GM10266 (cell line): Measurements from ENCODE around the gene AGAP5.
A peak's percentile ranks its signal among the peaks of the same experiment; 100 is the strongest.
"Not testable (repeated sequence)": the region's sequence is repeated elsewhere in the genome, so short reads cannot be mapped to it uniquely, and the experiment has no call there.

Source experiments
- DNase-seq: peaks from one replicate; pipeline ENCODE4 v3.0.0; 2012; ENCODE audit errors: extremely low spot score
- TF ChIP-seq, protein P1 (sequence below): IDR thresholded peaks from 2 replicates; pipeline ENCODE4 v1.5.1; 2012; ENCODE audit warnings: mild to moderate bottlenecking, low read depth; ENCODE audit not compliant: control insufficient read depth, insufficient read depth; ENCODE audit errors: missing control alignments

The AGAP5 gene

DNA sequence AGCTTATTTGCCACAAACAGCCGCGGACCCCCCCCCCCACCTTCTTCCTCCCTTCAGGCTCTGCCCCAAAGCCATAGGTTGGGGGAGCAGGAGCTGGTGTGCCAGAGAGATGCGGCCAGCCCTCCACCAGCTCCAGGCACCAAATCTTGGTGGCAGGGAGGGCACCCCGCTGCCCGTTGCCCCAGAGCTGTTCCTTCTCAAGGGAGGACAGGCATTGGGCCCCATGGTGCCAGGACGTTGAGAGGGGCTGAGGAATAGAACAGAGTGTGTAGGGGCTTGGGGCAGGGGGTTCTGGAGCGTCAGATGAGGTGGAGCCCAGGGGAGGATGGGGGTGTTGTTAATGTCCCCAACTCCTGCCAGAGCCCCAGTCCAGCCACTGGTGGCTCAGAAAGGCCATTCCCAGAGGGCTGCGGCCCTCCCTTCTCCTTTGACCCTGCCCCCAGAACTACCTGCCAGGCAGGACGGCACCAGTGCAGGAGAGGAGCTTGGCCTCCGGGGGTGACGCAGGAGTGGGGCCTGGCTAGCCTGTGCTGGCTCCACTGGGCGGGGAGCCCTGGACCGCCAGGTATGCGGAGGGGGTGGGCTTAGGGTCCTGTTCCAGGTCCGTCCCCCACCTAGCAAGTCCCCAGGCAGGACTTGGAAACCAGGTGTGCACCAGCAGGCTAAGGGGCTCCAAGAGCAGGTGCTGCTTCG, 36.3 kb upstream of the AGAP5 start:
- TF ChIP-seq, protein P1, sequence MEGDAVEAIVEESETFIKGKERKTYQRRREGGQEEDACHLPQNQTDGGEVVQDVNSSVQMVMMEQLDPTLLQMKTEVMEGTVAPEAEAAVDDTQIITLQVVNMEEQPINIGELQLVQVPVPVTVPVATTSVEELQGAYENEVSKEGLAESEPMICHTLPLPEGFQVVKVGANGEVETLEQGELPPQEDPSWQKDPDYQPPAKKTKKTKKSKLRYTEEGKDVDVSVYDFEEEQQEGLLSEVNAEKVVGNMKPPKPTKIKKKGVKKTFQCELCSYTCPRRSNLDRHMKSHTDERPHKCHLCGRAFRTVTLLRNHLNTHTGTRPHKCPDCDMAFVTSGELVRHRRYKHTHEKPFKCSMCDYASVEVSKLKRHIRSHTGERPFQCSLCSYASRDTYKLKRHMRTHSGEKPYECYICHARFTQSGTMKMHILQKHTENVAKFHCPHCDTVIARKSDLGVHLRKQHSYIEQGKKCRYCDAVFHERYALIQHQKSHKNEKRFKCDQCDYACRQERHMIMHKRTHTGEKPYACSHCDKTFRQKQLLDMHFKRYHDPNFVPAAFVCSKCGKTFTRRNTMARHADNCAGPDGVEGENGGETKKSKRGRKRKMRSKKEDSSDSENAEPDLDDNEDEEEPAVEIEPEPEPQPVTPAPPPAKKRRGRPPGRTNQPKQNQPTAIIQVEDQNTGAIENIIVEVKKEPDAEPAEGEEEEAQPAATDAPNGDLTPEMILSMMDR: no peak
- no peak for DNase-seq

- TF ChIP-seq, protein P1: no peak
- DNase-seq: no peak
These were observed 35.2 kb upstream of the AGAP5 start for GRCh38 chr10:73732931-73733623.

- DNase-seq: no peak
- TF ChIP-seq, protein P1: no peak
These were observed 34.5 kb upstream of the AGAP5 start for GRCh38 chr10:73732426-73732825.

DNA sequence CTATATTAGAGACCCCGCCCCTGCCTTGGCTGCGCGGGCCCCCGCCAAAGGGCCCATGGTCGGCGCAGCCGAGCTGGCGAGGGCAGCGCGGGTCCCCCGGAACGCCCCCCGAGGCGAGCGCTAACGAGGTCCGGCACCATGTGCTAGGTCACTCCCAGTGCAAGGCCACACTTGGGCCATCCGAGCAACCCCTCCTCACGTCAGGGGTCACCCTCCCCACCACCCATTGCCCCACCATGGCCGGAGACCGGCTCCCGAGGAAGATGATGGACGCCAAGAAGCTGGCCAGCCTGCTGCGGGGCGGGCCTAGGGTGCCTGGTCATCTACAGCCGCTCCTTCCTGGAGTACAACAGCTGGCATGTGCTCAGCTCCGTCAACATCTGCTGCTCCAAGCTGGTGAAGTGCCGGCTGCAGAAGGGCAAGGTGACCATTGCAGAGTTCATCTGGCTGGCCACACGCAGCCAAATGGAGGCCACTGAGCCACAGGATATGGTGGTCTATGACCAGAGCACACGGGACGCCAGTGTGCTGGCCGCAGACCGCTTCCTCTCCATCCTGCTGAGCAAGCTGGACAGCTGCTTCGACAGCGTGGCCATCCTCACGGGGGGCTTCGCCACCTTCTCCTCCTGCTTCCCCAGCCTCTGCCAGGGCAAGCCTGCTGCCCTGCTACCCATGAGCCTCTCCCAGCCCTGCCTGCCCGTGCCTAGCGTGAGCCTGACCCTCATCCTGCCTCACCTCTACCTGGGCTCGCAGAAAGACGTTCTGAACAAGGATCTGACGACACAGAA, 33.9 kb upstream of the AGAP5 start:
- TF ChIP-seq, protein P1: no peak
- DNase-seq: no peak

GRCh38 chr10:73730153-73730906, 32.4 kb upstream of the AGAP5 start:
- peak; percentile 85 for DNase-seq
- TF ChIP-seq, protein P1: no peak

DNA sequence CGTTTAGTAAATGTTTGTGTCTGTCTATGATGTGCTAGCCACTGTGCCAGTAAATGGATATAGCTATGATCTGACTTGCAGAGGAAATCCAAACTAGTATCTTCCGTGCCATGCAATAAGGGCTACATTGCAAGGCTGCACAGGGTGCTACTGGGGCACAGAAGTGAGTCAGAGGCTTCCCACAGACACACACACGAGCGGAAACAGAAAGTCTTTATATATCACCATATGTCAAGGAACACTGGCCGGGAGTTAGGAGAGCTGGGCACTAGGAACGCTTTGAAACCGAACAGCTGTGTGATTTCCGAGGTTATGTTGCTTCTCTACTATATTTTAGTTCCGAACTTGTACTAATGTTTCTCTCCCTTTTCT, 31.9 kb upstream of the AGAP5 start:
- DNase-seq: not testable (repeated sequence)

DNA sequence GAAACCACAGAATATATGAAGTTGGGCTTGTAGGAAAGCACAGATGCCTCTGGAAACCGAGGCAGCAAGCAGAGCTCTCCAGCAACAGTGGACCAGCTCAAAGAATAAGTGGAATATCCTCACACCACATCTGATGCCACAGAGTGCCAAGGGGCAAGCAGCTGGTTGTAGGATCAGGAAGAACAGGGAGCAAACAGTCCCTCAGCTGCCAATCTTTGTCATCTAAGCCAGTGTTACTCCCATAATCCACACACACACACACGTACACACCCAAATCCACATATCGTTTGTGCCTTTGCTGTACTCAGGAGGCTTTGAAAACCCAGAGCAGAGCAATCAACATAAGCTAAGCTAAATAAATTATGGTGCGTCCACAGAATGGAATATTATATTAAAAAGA, 25.6 kb upstream of the AGAP5 start:
- TF ChIP-seq, protein P1: no peak
- no peak for DNase-seq

- not testable (repeated sequence) for DNase-seq
These were observed 22.7 kb upstream of the AGAP5 start for GRCh38 chr10:73720561-73720960.
